NCI-H345 treated with DMSO at 0.1 percent for 48 hours (cell line): Measurements from ENCODE around the gene PCP4L1.

Experiments
- DNase-seq: peaks from one replicate; lab custom pipeline; 2025; ENCODE audit not compliant: unreplicated experiment; lab: John Stamatoyannopoulos, UW

Gene PCP4L1

GRCh38 chr1:161266836-161267235, 8.3 kb downstream of the PCP4L1 start:
- no peak for DNase-seq

DNA sequence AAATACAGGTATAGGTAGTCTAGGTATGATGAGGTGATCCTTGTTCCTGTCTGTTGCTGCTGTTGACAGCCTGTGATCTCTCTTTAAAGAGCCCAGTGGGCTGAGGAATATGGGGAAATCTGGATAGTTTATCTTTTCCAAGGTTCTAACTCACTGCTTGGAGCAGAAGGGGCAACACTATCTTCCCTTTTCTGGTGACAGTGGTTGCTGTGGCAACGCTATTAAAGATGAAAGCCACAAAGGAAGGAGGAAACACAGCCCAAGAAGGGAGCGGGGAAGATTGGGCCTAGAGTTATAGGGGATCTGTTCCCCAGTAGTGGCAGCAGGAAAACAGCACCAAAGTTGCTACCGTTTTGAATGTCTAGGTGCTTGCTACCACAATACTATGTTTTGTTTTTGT, 8.8 kb downstream of the PCP4L1 start:
- no peak for DNase-seq

DNA sequence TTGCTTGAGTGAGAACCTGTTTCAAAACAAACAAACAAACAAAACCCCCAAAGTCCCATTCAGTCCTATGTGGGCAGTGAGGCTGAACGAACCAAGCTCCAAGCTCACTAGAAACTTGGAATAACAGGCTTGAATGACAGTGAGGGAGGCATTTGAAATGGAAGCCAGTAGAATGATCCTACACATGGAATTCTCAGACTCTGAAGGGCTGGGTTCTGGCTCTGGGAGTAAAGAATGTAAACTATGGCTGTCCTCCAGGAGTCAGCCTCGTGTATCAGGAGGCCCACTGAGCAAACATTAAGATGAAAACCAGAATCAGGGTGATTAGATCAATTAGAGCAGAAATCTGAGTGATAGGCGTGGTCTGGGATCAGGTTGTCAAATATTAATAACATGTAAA, 14.9 kb downstream of the PCP4L1 start:
- DNase-seq, result no peak

GRCh38 chr1:161274874-161275273, 16.3 kb downstream of the PCP4L1 start:
- DNase-seq, result no peak

- no peak for DNase-seq
These were observed 24.4 kb downstream of the PCP4L1 start for GRCh38 chr1:161282991-161283390.

DNA sequence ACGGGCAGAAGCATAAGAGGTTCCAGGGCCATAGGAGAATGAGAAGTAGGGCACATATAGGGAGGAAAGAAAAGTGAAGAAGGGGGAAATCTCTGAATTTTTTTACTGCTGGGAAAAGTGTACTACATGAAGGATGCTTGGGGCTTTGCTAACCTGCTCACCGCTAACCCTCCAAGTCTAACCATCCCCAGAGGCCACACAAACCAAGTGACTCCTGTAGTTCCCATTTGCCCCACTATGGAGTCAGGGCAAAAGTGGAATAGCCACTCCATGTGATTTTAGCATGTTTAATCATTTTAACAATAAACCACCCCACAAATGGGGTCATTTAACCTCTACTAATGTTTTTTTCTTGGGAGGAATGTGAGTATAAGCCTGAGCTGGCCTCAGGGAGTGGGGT, 26.6 kb downstream of the PCP4L1 start:
- no peak for DNase-seq

GRCh38 chr1:161285521-161285920, 27.0 kb downstream of the PCP4L1 start:
- DNase-seq, result no peak

DNA sequence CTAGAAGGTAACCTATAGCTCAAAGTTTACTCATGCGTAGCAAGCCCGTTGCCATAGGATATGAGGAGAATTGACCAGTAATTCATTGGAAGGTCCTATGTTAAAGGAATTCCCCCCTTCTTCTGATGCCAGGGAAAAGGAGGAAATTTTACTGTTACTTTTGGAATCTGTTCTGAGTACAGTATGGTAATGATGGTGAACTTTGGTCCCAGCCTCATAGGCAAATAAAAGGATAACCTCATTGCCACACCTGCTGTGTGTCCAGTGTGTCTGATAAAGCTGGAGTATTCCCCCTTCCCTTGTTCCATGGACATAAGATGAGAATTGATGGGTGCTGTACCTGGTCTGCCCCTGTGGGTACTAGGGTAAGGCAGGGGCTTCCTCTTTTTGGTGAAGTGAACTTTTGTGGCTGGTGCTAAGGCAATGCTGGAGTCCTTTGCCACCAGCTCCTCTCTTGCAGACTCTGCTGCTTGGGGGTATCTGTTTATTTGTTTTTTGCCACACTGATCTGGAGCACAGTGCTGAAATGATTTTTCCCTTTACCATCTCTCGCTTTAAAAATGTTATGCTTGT, 29.0 kb downstream of the PCP4L1 start:
- DNase-seq, result no peak

GRCh38 chr1:161290779-161291178, 32.2 kb downstream of the PCP4L1 start:
- no peak for DNase-seq

- no peak for DNase-seq
These were observed 38.9 kb downstream of the PCP4L1 start for GRCh38 chr1:161297415-161297814.

DNA sequence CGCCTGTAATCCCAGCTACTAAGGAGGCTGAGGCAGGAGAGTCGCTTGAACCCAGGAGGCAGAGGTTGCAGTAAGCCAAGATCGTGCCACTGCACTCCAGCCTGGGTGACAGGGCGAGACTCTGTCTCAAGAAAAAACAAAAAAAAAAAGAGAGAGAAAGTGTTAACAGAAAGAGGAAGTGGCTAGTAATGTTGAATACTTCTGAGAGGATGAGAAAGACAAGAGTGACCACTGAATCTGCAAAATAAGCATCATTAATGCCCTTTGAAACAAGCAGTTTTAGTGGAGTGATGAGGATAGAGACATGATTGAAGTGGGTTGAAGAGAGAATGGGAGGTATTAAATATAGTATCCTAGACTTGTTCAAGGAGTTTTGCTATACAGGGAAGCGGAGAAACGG, 39.6 kb downstream of the PCP4L1 start:
- DNase-seq, result no peak

DNA sequence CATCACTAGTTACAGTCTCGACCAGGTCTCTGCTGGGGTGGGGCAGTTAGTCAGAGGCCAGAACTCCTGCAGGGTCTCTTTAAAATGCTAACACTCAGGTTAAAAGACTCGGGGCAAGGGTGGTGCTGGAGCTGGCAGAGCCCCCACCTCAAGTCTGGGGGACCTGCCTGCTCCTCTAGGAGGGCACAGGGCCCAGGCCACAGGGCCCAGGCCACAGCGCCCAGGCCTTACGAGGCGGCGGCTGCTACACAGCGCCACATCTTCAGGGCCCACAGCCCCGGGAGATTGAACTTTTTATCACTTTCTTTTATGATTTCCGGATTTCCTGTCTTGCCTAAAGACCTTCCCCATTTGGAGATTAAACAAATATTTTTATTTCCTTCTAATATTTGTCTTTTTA, 40.8 kb downstream of the PCP4L1 start:
- DNase-seq, result no peak

DNA sequence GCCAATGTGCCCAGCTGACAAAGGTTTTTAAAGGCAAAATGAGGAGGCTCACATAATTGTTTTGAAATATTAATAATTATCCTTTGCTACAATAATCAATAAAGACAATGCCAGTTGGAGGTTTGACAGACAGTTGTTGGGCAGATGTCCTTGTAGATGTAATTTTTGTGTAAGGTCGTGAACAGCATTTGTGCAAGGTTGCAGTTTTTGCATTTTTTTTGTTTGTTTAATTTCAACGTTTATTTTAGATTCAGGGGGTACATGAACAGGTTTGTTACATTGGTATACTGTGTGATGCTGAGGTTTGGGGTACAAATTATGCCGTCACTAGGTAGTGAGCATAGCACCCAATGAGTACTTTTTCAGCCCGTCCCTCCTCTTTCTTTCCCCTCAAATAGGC, 41.9 kb downstream of the PCP4L1 start:
- no peak for DNase-seq

GRCh38 chr1:161304927-161305866, 46.7 kb downstream of the PCP4L1 start:
- DNase-seq, result no peak

- peak; percentile 83 for DNase-seq
These were observed 47.4 kb downstream of the PCP4L1 start for GRCh38 chr1:161305867-161306519.

GRCh38 chr1:161307230-161307768, 48.8 kb downstream of the PCP4L1 start:
- DNase-seq, result no peak

DNA sequence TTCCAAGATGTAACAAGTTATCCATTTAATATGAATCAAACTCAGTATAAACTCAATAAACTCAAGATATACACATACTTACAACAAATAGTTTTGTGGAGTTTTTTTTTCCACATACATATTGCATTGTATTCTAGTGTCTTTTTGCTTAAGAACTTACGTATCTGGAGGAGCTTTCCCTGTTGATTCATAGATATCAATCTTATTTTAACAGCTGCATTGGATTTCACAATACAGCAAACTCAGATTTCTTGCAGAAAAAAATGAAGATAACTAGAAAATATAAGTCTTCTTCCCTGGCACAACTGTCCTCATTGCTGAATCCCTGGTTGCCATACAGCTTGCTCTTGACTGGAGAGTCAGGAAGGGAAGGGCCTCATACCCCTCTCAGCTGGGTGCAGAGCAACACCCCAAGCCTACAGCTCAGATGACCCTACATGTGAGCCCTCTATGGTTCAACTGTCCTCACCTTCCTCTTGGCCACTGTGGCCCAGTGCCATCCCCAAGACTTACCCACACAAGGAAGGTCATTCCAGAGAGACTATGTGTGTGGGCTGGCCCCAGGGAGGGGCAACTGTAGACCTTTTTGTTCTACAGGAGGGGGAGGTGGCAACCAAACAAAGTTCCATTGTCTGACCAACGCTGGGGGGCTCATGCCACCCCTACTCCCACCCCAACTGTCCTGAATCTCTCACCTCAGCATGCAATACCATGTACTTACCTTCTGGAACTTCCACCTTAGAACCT, 49.5 kb downstream of the PCP4L1 start:
- no peak for DNase-seq

DNA sequence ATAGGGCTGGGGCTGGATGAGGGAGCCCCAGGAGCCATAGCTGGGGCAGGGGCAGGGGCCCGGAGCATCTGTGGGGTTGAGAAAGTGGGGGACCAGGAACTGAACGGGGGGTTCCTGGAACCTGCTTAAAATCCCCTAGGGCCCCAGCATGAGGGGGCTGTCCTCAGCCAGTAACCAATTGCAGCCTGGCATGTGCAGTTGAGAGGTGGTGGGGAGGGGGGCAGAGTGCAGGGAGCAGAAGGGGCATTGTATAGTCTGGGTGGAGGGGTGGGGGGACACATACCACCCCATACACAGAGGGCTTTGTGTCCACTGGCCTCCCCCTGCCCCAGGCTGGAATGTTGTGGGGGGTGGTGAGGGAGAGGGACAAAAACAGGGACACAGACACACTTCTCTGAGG, 51.3 kb downstream of the PCP4L1 start, which contains the start of gene MPZ:
MPZ (minus strand) TSS at position 101 of the 400 bp plus-strand sequence; CDS start at position 38, 63 bp downstream.
- DNase-seq, result no peak

DNA sequence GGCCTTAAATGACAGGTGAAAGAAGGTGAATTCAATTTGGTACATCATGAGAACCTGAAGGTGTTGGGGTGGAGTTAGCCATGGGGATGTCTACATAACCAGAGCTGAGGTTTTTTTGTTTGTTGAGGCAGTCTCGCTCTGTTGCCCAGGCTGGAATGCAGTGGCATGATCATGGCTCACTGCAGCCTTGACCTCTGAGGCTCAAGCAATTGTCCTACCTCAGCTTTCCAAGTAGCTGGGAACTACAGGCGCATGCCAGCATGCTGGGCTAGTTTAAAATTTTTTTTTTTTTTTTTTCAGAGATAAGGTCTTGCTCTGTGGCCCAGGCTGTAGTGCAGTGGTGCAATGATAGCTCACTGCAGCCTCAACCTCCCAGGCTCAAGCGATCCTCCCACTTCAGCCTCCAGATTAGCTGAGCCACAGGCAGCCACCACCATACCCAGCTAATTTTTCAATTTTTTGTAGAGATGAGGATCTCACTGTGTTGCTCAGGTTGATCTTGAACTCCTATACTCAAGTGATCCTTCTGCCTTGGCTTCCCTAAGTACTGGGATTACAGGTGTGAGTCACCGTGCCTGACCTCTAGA, 53.1 kb downstream of the PCP4L1 start:
- DNase-seq, result no peak

DNA sequence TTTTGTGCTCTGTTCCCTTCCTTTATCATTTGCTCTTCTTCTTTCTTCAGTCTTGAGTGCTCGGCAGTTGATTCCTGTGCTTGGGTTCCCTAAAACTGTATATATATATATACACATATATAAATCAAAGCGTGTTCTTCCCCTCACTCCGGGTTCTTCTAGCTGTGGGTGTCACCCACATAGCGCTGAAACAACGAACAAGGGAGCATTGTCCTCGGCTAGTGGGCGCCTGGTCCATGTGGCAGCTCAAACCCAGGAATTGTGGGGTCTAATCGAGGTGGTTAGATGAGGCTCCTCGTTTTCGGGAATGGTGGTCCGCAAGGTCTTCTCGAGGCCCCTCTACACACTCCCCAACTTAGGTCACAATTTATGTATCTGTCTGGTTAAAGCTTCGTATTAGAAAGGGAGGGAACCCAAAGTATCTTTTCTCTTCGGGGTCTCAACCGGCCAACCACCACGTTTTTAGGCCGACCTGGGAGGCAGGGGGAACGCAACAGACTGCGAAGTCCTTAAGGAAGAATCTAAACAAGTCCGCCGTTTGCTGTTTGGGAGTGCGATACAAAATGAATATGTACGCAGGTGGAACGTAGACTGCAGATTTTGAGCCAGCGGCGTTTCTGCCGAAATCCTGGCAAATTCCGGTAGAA, 55.1 kb downstream of the PCP4L1 start:
- DNase-seq, result no peak
